ENCODE data around the gene MAPK4.

GRCh38 chr18:50661013-50661412 lies 101.1 kb downstream of the MAPK4 start:
- no peak for TF ChIP-seq SUZ12 (IDR thresholded peaks at IDR 0.05; ENCODE audit: extremely low read depth, insufficient read depth, insufficient read length)
- TF ChIP-seq ZNF274 (IDR thresholded peaks at IDR 0.05; ENCODE audit: low read depth, low read length), result no peak
- no peak for TF ChIP-seq YY1 (IDR thresholded peaks at IDR 0.05; ENCODE audit: insufficient read depth, insufficient read length)

All from NT2/D1 (cell line).